ENCODE measurements around the gene LMX1A. TPM values are rescaled to one million over a fixed set of nuclear protein-coding genes. Genes with fewer than 3 reads are reported as not detected.

Gene LMX1A
- total RNA-seq, 1 donor from 2014 or later, result 8.7 TPM

DNA sequence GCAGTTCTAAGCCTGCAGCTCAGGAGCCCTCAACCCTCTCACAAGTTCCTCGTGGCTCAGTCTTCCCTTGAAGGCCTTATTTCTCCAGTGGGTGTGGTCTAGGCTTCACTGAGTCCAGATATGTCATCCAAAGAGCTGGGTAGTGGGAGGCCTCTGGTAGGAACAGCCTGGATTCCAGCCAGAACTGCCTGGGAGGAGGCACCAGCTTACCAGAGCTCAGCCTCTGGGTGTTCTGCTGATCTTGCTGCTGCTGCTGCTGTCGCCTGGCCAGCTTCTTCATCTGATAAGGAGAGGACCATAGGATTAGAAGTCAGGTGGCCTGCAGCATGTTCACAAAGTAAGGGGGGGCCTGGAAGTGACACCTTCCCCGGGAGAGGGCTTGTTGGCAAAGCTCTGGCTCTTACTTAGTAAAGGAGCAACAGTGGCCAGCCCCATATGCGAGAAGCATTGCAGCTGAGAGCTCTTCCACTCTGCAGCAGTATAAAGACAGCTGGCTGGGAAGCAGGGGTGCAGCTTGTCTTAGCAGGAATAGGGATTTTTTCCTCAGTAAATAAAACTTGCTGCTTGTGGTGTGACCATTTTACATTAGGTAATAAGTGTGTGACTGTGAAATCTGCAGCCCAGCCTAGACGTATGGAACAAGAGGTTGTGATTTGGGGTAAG, 148.5 kb downstream of the LMX1A start:
- TF ChIP-seq CTCF (IDR thresholded peaks at IDR 0.05), result no peak
- TF ChIP-seq EZH2 (IDR thresholded peaks at IDR 0.05), result no peak
- no peak overlapping the region for H2AFZ ChIP-seq (replicated peaks)

DNA sequence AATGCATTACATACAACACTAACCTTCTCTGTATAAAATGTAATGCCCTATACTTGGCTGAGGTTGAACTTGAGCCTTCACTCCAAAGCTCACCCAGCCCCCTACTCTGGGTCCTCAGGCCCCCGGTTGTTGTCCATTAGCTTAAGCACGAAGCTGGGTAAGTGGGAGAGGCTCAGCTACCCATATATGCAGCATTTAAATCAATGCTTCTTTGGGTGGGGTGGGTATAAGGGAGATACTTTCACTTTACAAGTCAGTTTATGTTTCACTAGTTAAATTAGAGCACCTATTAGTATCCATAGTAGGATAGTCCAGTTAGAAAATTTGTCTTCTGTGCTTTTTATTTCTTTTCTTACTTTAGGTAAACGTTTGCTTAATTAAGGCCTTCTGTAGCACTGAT, 151.4 kb downstream of the LMX1A start:
- TF ChIP-seq EZH2phosphoT487 (IDR thresholded peaks at IDR 0.05) (no peak), EZH2 (IDR thresholded peaks at IDR 0.05) (no peak), CTCF (IDR thresholded peaks at IDR 0.05) (no peak)
- Histone ChIP-seq H3K27ac (no peak overlapping the region), H3K36me3 (no peaks in the 10 kb centered on the region), H3K79me2 (ENCODE audit: low read depth) (no peaks in the 10 kb centered on the region), H3K27me3 (no peaks in the 10 kb centered on the region), H3K4me1 (no peaks in the 10 kb centered on the region), H2AFZ (replicated peaks) (no peak overlapping the region), H3K4me3 (no peak overlapping the region), H3F3A (ENCODE audit: low read depth) (no peaks in the 10 kb centered on the region), H4K20me1 (ENCODE audit: low read depth) (no peaks in the 10 kb centered on the region), H3K9me3 (ENCODE audit: low read depth) (no peaks in the 10 kb centered on the region), H3K4me2 (no peak overlapping the region), H3K9ac (no peak overlapping the region)
- H3K36me3 Mint-ChIP-seq, result peaks cover 4% of the 10 kb centered on the region
- H3K27me3 Mint-ChIP-seq (ENCODE audit: insufficient read depth, low read depth), result peaks cover 7% of the 10 kb centered on the region
- DNase-seq (ENCODE audit: low spot score), result no peak
- H3K9me3 Mint-ChIP-seq, result no peaks in the 10 kb centered on the region
- no peak overlapping the region for H3K27ac Mint-ChIP-seq
- no peak overlapping the region for H3K4me3 Mint-ChIP-seq
- peaks cover 7% of the 10 kb centered on the region for H3K4me1 Mint-ChIP-seq

More for the DNA sequence above, 148.5 kb downstream of the LMX1A start:
- no peaks in the 10 kb centered on the region for H3K9me3 Mint-ChIP-seq
- no peak overlapping the region for H3K27ac ChIP-seq
- no peaks in the 10 kb centered on the region for H3K4me1 ChIP-seq
- no peak overlapping the region for H3K4me2 ChIP-seq
- peaks cover 13% of the 10 kb centered on the region for H3K4me1 Mint-ChIP-seq
- H3K27me3 ChIP-seq, result no peaks in the 10 kb centered on the region
- peaks cover 10% of the 10 kb centered on the region for H3K27me3 Mint-ChIP-seq (ENCODE audit: insufficient read depth, low read depth)
- H3K9me3 ChIP-seq (ENCODE audit: low read depth), result no peaks in the 10 kb centered on the region
- no peaks in the 10 kb centered on the region for H4K20me1 ChIP-seq (ENCODE audit: low read depth)
- no peak overlapping the region for H3K9ac ChIP-seq
- H3K36me3 ChIP-seq, result no peaks in the 10 kb centered on the region
- H3K27ac Mint-ChIP-seq, result no peak overlapping the region
- no peak overlapping the region for H3K4me3 ChIP-seq
- no peaks in the 10 kb centered on the region for H3K79me2 ChIP-seq (ENCODE audit: low read depth)
- H3K36me3 Mint-ChIP-seq, result peaks cover 6% of the 10 kb centered on the region
- H3K4me3 Mint-ChIP-seq, result no peak overlapping the region
- DNase-seq (ENCODE audit: low spot score), result no peak
- H3F3A ChIP-seq (ENCODE audit: low read depth), result no peaks in the 10 kb centered on the region

DNA sequence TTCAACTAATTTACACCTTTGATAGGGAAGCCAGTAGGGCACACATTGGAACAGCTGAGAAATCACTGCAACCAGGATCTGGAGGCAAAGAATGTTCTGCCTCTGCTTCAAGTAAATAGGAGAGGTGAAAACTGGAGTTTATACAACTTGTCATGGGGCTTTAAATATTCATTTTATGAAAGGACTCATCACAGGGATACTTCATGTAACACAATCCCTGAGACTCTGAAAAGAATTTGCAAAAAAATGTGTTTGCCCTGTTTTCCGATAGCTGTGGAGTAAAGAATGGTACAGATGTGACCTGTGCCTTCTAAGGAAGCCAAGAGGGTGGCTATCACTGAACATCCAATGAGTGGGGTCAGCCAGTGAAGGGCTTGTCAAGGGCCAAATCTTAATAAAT, 152.0 kb downstream of the LMX1A start:
- Histone ChIP-seq H3K36me3 (no peaks in the 10 kb centered on the region), H2AFZ (replicated peaks) (no peak overlapping the region), H3K4me2 (no peak overlapping the region), H3K27me3 (no peaks in the 10 kb centered on the region), H3K9ac (no peak overlapping the region), H4K20me1 (ENCODE audit: low read depth) (no peaks in the 10 kb centered on the region), H3K4me1 (no peaks in the 10 kb centered on the region), H3F3A (ENCODE audit: low read depth) (no peaks in the 10 kb centered on the region), H3K79me2 (ENCODE audit: low read depth) (no peaks in the 10 kb centered on the region), H3K27ac (no peak overlapping the region), H3K9me3 (ENCODE audit: low read depth) (no peaks in the 10 kb centered on the region), H3K4me3 (no peak overlapping the region)
- Mint-ChIP-seq H3K36me3 (peaks cover 4% of the 10 kb centered on the region), H3K4me1 (peaks cover 7% of the 10 kb centered on the region), H3K4me3 (no peak overlapping the region), H3K27ac (no peak overlapping the region), H3K9me3 (no peaks in the 10 kb centered on the region), H3K27me3 (ENCODE audit: insufficient read depth, low read depth) (peaks cover 7% of the 10 kb centered on the region)
- TF ChIP-seq EZH2phosphoT487 (IDR thresholded peaks at IDR 0.05), result no peak
- no peak for TF ChIP-seq EZH2 (IDR thresholded peaks at IDR 0.05)
- no peak for TF ChIP-seq CTCF (IDR thresholded peaks at IDR 0.05)
- DNase-seq (ENCODE audit: low spot score), result no peak
